Astrocyte (in vitro differentiated cells and primary cell): ENCODE data around the gene CLDN12.

Experiments used
- CTCF ChIP-seq: IDR thresholded peaks from 2 replicates; pipeline ENCODE4 v1.5.1; 2011; ENCODE audit warnings: low read depth, mild to moderate bottlenecking, inconsistent platforms, low read length, moderate library complexity; ENCODE audit not compliant: insufficient read depth
- EZH2 ChIP-seq: IDR thresholded peaks from 2 replicates; pipeline ENCODE4 v1.6.1; 2012; ENCODE audit warnings: mild to moderate bottlenecking, low read length, inconsistent platforms; ENCODE audit not compliant: insufficient read depth

GRCh38 chr7:90391488-90391887 is 11.8 kb upstream of the CLDN12 start:
- no peak for TF ChIP-seq CTCF
- no peak for TF ChIP-seq EZH2
